NB4 (cell line): ENCODE measurements around the gene BCL2L12.
"Not testable (repeated sequence)": the region's sequence is repeated elsewhere in the genome, so short reads cannot be mapped to it uniquely, and the experiment has no call there.

ENCODE experiments used
- DNase-seq: peaks from one replicate; pipeline ENCODE4 v3.0.0; 2010; ENCODE audit warnings: low read depth
- H3K4me3 ChIP-seq: one replicate; pipeline ENCODE4 v1.5.1; 2011; ENCODE audit warnings: mild to moderate bottlenecking, low read depth, low read length, moderate library complexity
- CTCF ChIP-seq: IDR thresholded peaks from one replicate; pipeline ENCODE4 v1.5.1; 2012; ENCODE audit warnings: low read depth, low read length
- MYC ChIP-seq: IDR thresholded peaks from 2 replicates; pipeline ENCODE4 v1.6.1; 2011; ENCODE audit warnings: low read depth, low read length
- POLR2A ChIP-seq: IDR thresholded peaks from 2 replicates; pipeline ENCODE4 v1.6.1; 2011; ENCODE audit warnings: mild to moderate bottlenecking; ENCODE audit not compliant: insufficient read length; ENCODE audit errors: extremely low read depth
- TF ChIP-seq, protein P1 (sequence below): IDR thresholded peaks from 2 replicates; pipeline ENCODE4 v1.6.1; 2011; ENCODE audit warnings: low read depth, low read length

Gene BCL2L12, protein sequence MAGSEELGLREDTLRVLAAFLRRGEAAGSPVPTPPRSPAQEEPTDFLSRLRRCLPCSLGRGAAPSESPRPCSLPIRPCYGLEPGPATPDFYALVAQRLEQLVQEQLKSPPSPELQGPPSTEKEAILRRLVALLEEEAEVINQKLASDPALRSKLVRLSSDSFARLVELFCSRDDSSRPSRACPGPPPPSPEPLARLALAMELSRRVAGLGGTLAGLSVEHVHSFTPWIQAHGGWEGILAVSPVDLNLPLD

DNA sequence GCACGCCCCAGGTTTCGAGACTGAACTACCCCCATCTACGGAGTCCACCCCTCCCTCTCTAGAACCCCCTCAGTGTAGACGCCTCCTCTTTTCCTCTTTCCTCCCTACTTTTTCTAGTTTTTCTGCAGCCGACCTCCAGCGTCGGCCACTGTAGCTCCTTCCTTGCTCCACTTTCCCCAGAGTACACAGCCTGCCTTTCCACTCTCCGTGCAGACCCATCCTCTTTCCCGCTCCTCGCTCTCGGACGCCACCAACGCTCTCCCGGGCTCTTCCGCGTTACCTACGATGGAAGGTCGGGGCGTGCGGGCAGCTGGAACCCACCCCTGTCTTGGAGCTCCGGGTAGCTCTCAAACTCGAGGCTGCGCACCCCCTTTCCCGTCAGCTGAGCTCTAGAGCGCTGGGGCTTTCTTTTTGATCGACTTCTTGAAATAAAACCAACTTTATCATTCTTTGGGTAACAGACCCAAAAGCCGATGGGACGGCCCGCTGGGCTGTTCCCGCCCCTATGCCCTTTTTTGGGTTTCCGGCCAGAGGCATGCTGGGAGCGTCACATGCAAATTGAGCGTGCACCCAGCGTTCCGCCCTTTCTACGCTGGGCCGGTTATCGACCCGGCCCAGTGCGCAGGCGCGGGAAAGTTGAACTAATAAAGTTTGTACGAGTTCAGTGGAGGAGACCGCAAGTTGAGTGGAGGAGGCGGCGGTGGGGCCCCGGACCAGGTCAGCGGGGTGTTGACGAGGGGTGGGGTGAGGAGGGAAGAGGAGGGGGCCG is at the start of gene BCL2L12, which contains the start of gene IRF3:
BCL2L12 (plus strand) TSS at position 583 of the 769 bp plus-strand sequence. CDS start 760 bp downstream, outside the sequence.
IRF3 (minus strand) TSS at position 507 of the 769 bp plus-strand sequence. CDS start 1,019 bp downstream, outside the sequence.
- H3K4me3 ChIP-seq = peak within 1 kb of the TSS; percentile 76
- TF ChIP-seq CTCF (no peak), POLR2A (peak; percentile 80), MYC (peak; percentile 53; the same call in 1 of the 2 replicates)
- TF ChIP-seq, protein P1, sequence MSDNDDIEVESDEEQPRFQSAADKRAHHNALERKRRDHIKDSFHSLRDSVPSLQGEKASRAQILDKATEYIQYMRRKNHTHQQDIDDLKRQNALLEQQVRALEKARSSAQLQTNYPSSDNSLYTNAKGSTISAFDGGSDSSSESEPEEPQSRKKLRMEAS = peak; percentile 53
- peak; percentile 95 for DNase-seq

DNA sequence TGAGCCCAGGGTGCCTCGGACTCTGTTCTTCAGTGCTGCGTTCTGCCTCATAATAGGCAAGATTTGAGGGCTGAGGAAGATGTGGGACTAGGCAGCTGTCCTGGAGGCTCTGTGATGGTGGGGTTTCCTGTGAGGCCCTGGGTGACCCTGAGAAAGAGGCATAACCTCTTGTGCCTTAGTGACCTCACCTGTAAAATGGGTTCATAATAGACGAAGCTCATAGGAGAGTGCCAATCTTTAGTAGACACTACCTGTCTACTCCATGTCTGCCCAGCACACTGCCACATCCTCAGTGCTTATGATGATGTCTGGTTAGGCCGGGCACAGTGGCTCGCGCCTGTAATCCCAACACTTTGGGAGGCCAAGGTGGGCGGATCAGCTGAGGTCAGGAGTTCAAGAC is 49.2 kb upstream of the BCL2L12 start:
- DNase-seq = no peak
- TF ChIP-seq MYC = no peak
- no peak for TF ChIP-seq POLR2A
- no peak for TF ChIP-seq CTCF
- TF ChIP-seq, protein P1 = no peak
- no peak overlapping the region for H3K4me3 ChIP-seq

DNA sequence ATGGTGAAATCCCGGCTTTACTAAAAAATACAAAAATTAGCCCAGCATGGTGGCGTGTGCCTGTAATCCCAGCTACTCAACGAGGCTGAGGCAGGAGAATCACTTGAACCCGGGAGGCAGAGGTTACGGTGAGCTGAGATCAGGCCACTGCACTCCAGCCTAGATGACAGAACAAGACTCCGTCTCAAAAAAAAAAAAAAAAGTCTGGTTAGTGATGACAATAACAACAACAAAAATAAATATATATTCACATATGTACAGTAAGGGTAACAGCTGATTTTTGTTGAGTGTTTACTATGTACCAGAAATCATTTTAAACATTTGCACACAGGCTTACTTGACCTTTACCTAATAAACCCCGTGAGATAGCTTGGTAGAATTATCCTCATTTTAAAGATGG is 48.8 kb upstream of the BCL2L12 start:
- DNase-seq = no peak
- H3K4me3 ChIP-seq = no peak overlapping the region
- TF ChIP-seq CTCF (no peak), POLR2A (no peak), MYC (no peak)
- TF ChIP-seq, protein P1 = no peak

DNA sequence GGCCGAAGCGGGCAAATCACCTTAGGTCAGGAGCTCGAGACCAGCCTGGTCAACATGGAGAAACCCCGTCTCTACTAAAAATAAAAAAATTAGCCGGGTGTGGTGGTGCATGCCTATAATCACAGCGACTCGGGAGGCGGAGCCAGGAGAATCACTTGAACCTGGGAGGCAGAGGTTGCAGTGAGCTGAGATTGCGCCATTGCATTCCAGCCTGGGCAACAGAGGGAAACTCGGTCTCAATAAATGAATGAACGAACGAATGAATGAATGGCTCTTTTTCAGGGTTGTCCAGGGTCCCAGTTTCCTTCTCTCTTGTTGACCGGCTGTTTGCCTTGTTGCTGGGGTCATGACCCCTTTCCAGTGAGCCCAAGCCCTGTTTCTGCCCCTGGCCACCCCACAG is 47.9 kb upstream of the BCL2L12 start:
- H3K4me3 ChIP-seq = not testable (repeated sequence)

DNA sequence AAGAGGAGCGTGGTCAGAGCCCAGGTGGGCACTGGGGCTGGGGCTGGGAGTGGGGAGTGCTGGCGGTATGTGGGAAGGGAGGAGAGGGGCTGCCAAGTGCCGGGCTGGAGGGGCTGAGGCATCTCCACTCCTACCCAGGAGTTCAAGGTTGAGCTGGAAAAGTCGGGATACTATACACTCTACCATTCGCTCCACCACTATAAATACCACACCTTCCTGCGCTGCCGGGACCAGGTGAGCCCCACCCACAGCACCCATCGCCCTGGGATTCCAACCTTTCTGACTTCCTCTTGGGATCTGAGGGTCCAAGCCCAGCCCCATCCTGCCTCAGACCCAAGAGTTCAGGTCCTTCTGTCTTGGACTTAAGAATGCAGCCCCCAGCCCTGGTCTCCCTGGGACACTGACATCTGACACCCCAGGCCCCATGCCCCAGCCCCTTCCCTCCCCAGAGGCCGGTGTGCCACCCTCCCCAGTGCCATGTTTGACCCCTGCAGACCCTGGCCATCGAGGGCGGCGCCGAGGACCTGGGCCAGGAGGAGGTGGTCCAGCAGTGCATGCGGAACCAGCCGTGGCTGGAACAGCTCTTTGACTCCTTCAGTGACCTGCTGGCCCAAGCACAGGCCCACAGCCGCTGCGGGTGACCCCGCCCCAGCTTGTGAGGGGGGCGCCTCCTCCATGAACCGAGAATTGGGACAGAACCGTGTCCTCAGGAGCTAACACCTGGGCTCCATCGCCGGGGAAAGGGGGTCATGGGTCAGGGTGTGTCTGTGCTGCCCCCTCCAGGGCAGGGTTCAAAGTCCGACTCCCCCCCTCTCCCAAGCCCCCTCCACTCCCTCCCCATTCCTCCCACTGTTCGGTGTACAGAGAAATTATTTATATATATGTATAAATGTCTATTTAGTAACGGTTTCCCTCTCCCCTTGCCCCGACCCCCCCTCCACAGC is 40.5 kb upstream of the BCL2L12 start:
- DNase-seq = no peak
- TF ChIP-seq POLR2A (no peak), CTCF (no peak), MYC (no peak)
- TF ChIP-seq, protein P1 = no peak
- no peak overlapping the region for H3K4me3 ChIP-seq

More for the DNA sequence above, 47.9 kb upstream of the BCL2L12 start:
- DNase-seq = not testable (repeated sequence)
